G401.6 (cell line): ENCODE data around the gene DENND2D.
"Not testable (repeated sequence)": the region's sequence is repeated elsewhere in the genome, so short reads cannot be mapped to it uniquely, and the experiment has no call there.

Experiments used
- FAIRE-seq: peaks from 2 replicates; lab custom pipeline; 2012; peaks lifted over from hg19 to GRCh38; lab: Jason Lieb, UNC

Gene DENND2D

DNA sequence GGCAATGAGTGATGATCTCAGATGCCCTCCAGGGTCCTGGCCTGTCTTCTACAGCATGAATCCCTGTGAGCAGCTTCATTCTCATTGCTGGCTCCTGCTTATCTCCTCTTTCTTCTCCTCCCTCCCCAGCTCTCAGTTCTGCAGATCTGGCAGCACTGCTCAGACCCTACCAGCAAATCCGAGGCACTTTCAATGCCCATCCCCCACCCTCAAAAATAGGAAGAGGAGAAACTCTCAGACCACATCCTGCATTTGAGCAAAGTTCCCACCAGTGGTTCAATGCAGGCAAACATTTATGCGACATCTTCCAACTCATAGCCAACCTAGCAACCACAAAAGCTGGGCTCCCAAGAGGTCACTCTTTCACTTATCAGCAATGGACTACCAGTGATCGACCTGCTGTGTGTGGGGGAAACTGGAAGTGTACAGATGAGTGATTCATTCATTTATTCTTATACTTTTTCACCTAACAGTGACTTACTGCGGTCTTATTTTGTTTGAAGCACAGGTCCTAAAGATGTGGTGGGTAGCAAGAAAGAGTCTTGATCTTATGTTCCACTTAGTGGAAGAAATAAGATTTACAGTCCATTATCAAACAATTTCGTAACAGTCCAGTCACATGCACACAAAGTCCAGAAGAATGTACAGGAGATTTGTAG lies 21.3 kb upstream of the DENND2D start:
- FAIRE-seq: no peak

DNA sequence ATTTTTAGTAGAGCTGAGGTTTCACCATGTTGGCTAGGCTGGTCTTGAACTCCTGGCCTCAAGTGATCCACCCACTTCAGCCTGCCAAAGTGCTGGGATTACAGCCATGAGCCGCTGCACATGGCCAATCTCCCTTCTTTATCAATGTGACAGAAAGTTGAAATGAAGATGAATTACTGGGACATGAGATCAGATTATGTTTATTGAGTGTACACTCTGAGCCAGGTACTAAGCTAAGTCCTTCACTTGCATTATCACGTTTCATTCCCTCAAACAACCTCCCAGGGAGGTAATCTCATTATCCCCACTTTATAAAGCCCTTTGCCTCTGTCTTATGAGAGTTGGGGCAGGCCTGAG lies 20.8 kb upstream of the DENND2D start:
- no peak for FAIRE-seq

DNA sequence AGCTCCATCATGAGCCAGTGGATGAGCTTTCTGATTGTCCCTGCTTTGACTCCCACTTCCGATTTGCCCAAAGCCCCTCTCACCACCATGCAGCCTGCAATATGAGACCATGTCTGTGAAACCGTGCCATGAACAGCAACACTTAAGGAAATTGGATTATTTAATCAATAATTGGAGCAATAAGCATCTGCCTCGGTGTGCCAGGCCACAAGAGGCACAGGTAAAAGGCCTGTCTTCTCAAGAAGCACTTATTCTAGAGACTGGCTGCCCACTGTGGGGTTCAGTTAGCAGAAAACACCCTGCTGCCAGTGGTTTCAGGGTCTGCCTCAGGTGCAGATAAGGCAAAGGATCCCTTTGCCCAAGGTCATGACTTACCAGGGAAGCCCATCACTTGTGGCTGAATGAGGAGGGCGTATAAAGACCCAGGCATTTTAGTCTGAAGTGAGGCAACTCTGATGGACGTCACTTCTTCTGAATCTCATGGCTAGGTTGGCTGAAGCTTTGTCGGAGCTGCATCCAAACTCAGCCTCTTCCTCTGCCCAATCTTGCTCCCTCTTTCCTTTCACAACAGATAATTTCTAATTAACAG lies 19.9 kb upstream of the DENND2D start:
- no peak for FAIRE-seq

DNA sequence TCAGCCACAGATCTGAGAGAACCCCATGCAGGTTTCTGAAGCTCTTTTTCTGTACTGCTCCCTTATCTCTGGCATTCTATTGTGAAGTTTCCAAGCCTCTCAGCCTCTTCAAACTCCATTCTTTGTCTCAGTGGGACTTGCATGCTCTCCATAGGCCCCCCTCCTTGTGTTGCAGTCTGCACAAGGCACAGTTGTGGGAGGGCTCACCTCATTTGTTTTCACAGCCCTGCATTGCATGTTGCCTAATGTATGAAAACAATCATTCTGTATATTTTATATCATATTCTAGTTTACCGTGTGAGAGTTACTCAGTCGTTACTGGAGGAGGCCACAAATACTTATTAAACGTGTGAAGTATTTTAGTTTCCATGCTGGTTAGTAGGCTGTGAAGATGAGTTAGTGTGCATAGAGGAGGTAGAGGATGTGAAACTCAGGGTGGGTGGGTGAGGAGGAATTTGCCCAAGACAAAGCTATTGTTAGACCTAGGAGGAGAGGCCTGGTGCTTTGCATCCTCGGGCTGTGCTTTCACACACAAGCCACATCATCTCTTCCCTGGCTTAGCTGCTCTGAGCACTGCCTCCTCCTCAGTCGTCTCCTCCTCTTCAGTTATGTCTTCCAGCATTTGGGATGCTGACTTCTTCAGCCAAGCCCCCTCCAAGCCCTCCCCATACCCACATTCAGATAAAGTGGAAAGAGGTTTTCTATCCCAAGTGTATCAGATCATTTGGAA lies 19.3 kb upstream of the DENND2D start:
- FAIRE-seq: no peak

DNA sequence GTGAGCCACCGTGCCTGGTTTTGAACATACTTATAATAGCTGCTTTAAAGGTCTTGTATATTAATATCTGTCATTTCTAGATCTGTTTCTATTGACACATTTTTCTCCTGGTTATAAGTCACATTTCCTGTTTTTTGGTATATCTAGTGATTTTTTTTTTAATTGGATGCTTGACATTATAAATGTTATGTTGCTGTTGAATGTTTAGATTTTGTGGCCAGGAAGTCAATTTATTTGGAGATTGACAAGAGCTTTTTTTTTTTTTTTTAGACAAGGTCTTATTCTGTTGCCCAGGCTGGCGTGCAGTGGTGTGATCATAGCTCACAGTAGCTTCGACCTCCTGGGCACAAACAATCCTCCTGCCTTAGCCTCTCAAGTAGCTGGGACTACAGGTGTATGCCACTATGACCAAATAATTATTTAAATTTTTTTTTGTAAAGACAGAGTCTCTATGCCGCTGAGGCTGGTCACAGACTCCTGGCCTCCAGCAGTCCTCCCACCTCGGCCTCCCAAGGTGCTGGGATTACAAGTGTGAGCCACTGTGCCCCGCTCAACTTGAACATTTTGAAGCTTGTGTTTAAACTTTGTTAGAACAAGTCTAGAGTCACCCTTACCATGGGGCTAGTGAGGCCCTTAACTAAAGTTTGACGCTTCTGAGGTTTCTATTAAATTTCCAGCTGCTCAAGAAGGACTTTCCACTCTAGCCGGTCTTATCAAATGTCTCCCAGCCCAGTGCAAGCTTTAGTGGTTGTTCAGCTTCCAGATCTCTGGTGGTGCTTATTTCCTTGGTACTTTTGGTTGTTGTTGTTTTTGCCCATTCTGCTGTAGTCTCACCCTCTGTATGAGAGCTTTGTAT lies 18.5 kb upstream of the DENND2D start:
- FAIRE-seq: no peak

DNA sequence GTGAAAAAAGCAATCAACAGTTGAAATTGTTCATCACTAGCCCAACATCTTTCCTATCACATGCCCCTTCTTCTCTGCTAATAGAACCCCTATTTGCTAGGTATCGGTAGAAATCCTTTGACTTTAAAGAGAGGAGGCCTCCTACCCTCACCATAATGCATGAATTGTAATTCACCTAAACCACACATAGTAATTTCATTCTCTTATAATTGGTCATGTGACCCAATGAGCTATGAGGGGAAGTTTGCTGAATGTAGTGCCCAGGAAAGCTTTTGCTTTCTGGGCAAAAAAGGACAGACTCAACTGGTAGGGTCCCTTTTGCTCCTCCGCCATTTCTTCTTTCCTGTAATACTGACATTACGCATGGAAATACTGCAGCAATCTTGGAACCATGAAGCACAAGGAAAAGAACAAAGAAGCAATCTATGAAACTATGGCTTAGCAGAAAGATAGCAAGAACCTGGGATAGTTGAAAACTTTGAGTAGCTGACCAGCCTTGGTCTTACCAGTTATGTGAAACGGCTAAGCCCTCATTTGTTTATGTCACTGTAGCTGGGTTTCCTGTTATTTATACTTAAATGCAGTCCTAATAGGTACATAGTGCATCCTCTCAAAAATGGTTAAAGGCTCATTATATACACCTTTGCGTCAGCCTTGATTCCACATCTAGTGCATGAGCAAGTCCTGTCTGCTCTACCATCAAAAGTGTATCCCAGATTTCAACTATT lies 16.9 kb upstream of the DENND2D start:
- no peak for FAIRE-seq

DNA sequence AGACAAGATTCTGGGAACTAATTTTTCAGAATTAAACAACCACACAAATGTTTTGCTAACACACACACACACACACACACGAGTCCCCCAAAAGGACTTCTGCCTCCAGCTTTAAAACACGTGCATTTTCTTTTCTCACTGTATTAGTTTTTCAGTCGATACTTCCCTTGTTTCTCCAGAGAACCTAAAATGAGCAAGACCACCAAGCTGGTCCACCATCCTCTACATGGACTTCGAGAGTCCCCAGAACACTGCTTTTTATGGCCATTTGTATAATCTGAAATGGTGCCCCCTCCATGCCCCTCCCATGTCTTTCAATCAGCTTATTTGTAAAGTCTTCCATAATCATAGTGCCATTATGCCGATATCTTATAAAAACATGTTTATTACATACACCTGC lies 16.3 kb upstream of the DENND2D start:
- FAIRE-seq: no peak

DNA sequence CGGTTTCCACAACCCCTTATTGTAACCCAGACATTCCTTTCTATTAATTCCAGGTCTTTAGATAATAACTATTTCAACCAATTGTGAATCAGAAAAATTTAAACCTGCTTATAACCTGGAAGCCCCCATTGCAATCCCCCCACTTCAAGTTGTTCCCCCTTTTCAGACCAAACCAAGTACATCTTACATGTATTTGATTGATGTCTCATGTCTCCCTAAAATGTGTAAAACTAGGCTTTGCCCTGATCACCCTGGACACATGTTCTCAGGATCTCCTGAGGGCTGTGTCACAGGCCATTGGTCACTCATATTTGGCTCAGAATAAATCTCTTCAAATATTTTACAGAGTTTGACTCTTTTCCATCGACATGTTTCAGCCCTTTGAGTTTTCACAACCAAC lies 14.8 kb upstream of the DENND2D start:
- FAIRE-seq: not testable (repeated sequence)

DNA sequence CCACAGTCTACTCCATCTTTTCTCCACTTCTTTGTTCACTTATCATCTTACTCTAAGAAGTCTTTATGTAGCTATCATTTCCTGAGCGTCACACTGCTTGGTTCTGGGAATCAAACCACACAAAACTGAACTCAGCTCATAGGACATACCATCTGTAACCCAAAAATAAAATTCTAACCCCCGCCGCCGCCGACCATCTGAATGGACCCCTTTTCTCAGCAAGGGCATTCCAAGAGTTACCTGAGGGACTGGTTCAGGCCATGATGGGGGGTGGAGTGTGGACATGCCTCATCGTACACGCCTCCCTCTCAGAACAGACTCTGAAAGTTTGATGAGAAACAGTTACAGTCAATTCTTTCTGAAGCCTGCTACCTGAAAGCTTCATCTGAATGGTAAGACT lies 14.4 kb upstream of the DENND2D start:
- FAIRE-seq: no peak

DNA sequence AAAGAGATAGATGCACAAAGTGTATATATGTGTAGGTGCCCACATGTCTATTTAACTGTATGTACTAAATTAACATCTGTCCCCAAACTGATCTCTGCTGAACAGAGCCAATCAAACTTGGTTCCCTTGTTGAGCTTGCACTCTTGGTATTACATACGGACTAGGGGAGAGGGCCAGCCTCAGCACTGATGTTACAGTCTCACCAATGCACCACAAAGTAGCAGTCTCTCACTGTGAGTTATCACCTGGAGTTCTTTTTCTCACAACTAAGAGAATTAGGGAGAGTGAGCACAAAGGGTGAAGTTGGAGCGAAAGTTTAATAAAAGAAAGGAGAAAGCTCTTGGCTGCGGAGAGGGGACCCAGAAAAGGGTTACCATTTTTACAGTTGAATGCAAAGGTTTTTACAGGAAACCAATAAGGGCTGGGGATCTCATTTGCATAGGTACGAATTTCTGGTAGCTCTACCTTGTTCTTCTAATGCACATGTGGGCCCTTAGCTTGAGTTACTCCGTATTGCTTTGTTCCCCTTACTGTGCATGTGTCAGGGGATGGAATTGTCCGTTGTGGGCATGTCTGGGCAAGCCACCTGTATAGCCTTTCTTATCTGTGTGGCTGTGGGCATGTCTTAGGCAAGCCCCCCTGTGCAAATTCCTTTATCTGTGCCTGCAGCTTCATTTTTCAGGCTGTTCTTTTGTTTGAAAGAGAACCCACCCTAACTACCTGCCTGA lies 13.8 kb upstream of the DENND2D start:
- FAIRE-seq: no peak

DNA sequence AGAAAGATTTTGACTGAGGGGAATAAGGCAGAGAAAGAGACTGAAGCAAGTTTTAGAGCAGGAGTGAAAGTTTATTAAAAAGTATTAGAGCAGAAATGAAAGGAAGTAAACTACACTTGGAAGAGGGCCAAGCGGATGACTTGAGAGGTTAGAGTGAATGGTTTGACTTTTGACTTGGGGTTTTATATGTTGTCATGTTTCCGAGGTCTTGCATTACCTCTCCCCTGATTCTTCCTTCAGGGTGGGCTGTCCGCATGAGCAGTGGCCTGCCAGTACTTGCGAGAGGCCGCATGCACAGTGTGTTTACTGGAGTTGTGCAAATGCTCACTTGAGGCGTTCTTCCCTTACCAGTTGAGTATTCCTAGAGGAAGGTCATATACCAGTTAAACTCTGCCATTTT lies 13.0 kb upstream of the DENND2D start:
- FAIRE-seq: no peak

DNA sequence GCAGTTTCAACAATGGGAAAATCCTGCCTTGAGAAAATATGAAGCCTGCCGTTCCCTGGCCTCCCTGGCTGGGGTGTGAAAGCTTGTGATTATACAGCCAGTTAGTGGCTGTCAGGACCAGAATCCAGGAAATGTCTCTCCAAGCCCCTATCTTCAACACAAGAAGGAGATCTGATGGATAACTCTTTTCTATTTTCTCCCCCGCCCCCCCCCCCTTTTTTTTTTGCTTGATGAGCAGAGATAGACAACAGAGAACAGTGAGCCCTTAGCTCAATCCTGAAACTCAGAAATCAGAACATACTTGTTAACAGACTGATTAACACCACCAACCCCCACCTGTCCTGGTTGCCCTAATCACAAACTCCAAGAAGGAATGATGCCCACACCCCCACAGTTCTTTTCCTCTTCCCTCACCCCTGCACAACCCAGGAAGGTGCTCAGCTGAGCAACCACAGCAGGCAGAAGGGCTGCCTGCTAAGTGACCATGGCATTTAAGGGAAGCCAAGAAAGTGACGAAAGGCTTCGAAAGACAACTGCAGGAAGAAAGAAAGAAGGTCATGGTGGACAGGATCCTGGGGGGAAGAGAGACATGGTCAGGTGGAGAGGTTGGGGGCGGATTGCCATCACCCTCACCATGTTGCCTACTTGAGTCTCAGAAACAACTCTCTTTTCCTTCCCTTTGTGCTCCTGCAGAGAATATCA lies 12.3 kb upstream of the DENND2D start:
- FAIRE-seq: no peak

DNA sequence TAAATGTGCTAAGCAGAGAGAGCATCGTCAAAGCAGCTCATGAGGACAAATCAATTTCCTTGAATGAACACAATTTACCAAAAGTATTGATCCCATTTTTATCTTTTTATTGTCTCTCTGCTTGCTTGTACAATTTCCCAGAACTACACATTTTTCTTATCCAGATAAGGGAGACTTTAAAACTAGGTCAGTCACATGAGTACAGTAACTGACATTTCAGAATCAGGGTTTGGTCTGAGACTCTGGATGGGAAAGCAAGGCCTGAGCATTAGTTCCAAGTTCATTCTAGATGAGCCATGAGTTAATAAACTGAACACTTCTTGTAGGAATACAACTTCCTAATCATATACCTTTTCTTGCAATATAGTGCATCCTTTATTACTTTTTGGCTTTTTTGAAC lies 11.5 kb upstream of the DENND2D start:
- no peak for FAIRE-seq

DNA sequence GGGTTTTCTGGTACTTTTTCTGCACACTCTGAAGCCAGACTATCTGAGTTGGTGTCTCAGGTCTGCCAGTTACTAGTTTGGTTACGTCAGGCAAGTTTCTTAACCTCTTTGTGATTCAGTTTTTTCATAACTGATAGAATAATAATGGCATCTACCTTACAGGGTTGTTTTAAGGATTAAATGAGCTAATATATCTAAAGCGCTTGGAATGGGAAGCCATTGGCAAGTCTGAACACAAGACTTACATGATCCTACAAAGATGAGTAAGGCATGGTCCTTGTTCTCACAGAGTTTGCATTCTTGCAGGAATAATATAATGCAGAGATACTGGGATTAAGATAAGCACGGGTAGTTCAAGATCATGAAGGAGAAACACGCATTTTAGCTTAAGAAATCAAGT lies 9.2 kb upstream of the DENND2D start:
- FAIRE-seq: no peak

DNA sequence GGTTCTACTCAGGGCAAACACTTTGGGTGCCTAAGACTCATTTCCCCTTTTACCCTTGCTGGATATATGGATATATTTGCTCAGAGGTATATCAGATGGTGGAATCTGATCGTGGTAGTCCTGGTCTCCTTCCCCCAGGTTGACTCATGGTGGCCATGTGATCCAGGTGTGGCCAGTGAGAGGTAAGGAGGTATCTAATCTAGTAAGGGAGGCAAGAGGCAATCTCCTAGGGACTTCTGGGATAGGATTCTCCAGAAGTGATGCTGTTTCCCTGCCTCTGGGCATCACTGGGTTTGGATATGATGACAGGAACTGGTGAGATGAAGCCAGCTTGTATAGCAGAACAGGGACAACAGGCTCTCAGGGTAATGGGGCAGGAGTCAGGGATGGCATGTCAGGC lies 8.5 kb upstream of the DENND2D start:
- no peak for FAIRE-seq

DNA sequence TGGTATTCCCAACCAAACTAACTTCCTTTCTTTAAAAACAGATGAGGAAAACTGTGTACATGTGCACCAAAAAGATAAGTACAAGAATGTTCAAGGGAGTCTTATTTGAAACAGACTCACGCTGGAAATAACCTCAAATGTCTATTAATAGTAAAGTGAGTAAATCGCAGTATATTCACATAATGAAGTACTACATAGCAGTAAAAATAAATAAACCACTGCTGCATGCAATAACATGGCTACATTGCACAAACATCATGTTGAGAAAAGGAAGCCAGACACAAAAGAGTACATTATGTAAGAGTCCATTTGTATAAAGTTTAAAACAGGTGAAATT lies 5.2 kb upstream of the DENND2D start:
- FAIRE-seq: no peak

DNA sequence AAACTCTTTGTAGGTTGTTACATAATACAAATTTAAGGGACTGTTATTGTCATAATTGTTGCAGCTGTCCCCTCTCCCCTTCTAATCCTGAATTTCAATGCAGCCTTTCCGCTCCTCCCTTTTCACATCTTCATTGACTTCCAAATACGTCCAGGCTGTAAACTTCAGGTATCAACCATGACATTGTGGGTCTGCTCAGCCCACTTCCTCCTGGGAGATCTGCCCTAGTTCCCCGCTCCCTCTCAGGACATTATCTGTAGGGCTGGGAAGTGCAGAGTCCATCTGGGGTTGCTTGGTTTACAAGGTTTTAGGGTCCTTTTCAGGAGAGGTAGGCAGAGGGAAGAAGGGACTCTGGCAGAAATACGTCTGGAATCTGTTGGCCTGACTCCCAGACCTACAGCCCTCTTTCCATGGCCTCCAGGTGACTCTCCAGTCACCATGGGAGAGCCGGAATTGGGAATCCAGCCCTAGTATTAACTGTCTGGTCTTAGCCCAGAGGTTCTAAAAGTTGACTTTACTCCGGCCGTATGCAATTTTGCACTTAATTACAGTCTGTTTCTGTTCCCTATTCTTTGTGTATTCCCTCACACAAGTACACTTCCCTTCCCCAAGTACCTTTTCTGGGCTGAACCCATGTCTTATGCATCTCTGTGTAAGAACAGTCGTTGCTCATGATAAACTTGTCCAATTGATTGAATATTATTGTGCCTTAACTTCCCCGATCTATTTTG lies 4.7 kb upstream of the DENND2D start:
- no peak for FAIRE-seq

DNA sequence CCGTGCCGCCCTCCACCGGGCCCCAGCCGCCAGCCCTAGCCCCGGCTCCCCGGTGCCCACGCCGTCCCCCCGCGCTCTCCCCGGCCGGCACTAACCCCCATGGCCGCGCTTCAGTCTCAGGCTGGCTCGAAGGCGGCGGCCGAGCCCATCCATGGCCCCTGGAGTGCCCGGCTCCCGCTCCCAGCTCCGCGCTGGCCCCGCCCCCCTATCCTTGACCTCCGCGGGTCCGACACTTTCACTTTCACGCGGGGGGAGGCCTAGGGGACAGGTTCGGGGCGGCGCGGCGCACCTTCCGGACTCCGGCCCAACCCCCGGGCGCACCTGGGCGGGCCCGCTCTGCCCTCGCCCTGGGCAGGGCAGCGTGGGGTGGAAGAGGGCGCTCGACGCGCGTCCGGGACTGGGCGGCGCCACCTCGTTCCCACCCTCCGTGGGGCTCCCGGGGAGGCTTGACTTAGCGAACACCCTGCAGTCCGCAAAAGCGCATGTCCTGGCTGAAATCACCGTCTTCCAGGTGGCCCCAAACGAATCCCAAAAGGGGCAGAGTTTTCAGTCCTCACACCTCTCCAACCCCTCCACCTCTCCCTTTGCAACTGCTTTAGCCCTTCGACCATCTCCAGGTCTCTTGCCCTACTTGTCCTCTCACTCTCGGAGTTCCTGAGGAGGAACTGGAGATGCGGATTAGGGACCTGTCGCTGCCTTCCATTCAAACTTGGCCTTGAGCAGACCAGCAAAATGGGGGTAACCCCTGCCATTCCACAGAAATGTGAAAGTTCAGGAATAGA lies 3.9 kb upstream of the DENND2D start:
- FAIRE-seq: no peak

DNA sequence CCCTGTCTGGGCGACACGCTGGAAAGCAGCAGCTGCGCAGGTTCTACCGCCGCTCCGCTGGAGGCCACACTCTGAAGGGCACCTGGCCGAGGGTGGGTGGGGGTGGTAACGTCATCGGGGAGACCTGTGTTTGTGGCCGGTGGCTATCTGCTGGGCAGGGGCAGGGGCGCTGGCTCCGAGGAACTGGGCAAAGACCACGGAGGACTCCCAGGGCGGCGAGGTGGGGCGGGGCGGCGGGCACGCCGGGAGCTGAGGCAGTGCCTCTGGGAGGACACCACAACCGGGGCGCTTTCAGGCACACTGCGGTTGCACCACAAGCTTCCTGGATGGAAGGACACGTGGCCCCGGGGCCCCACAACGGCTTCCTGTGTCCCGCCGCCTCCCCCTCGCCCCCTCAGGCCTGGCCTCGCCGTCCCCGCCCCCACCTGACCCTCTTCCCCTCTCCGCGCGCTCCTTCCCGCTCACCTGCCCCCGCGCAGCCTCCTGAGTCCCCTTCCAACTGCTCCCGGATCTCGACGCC lies 3.3 kb upstream of the DENND2D start:
- no peak for FAIRE-seq
